Activated effector memory CD4-positive, alpha-beta T cell treated with Interleukin-2 at 50 U/mL for 16 hours (primary cell): Measurements from ENCODE around the gene MX2.
"Not testable (repeated sequence)": the region's sequence is repeated elsewhere in the genome, so short reads cannot be mapped to it uniquely, and the experiment has no call there.

Source experiments
- DNase-seq: peaks from one replicate; pipeline ENCODE4 v3.0.0-alpha.2; 2020

The MX2 gene

GRCh38 chr21:41387824-41388223 lies 26.0 kb downstream of the MX2 start:
- no peak for DNase-seq

- DNase-seq: no peak
Observed at GRCh38 chr21:41388259-41388658, 26.4 kb downstream of the MX2 start.

- DNase-seq: no peak
Observed at GRCh38 chr21:41390043-41390639, 28.3 kb downstream of the MX2 start.

- DNase-seq: no peak
Observed at GRCh38 chr21:41393876-41394465, 32.1 kb downstream of the MX2 start.

GRCh38 chr21:41396558-41397075 lies 34.8 kb downstream of the MX2 start:
- DNase-seq: no peak

- DNase-seq: no peak
Observed at GRCh38 chr21:41397471-41397891, 35.7 kb downstream of the MX2 start.

GRCh38 chr21:41398251-41398650 lies 36.4 kb downstream of the MX2 start:
- no peak for DNase-seq

GRCh38 chr21:41398831-41399230 lies 37.0 kb downstream of the MX2 start:
- no peak for DNase-seq

GRCh38 chr21:41399246-41399800 lies 37.5 kb downstream of the MX2 start:
- DNase-seq: no peak

GRCh38 chr21:41402231-41402630 lies 40.4 kb downstream of the MX2 start:
- no peak for DNase-seq

GRCh38 chr21:41402796-41403195 lies 41.0 kb downstream of the MX2 start:
- DNase-seq: no peak

GRCh38 chr21:41403331-41403730 lies 41.5 kb downstream of the MX2 start:
- no peak for DNase-seq

GRCh38 chr21:41403966-41404365 lies 42.1 kb downstream of the MX2 start:
- DNase-seq: no peak

GRCh38 chr21:41405321-41405720 lies 43.5 kb downstream of the MX2 start:
- no peak for DNase-seq

- no peak for DNase-seq
Observed at GRCh38 chr21:41406340-41406739, 44.5 kb downstream of the MX2 start.

GRCh38 chr21:41407541-41408460 lies 46.0 kb downstream of the MX2 start:
- DNase-seq: no peak

- no peak for DNase-seq
Observed at GRCh38 chr21:41410361-41410760, 48.5 kb downstream of the MX2 start.

GRCh38 chr21:41410767-41411448 lies 49.1 kb downstream of the MX2 start:
- no peak for DNase-seq

- no peak for DNase-seq
Observed at GRCh38 chr21:41411449-41412089, 49.7 kb downstream of the MX2 start.

GRCh38 chr21:41417505-41417904 lies 55.7 kb downstream of the MX2 start:
- not testable (repeated sequence) for DNase-seq

- no peak for DNase-seq
Observed at GRCh38 chr21:41418393-41418792, 56.6 kb downstream of the MX2 start.

- no peak for DNase-seq
Observed at GRCh38 chr21:41418956-41419680, 57.3 kb downstream of the MX2 start.
